Renal pelvis (tissue), 4 donors: Measurements from ENCODE around the gene ENTPD6. TPM values are rescaled to one million over a fixed set of nuclear protein-coding genes. Genes with fewer than 3 reads are reported as not detected.
"Not testable (repeated sequence)": the region's sequence is repeated elsewhere in the genome, so short reads cannot be mapped to it uniquely, and the experiment has no call there.

Experiments
- DNase-seq: peaks from one replicate; pipeline ENCODE4 v3.0.0-alpha.2; 2013
- polyA plus RNA-seq, 3 donors: library from polyadenylated mRNA; unstranded; fragments of 120-200 nt; gene quantifications; one replicate each; pipeline ENCODE4 v1.2.1, GENCODE V29; 2013; ENCODE audit not compliant: insufficient read length in 3 of 3

Gene ENTPD6
- polyA plus RNA-seq, 3 donors: 45.4 to 55.6 (median 51.1) TPM

DNA sequence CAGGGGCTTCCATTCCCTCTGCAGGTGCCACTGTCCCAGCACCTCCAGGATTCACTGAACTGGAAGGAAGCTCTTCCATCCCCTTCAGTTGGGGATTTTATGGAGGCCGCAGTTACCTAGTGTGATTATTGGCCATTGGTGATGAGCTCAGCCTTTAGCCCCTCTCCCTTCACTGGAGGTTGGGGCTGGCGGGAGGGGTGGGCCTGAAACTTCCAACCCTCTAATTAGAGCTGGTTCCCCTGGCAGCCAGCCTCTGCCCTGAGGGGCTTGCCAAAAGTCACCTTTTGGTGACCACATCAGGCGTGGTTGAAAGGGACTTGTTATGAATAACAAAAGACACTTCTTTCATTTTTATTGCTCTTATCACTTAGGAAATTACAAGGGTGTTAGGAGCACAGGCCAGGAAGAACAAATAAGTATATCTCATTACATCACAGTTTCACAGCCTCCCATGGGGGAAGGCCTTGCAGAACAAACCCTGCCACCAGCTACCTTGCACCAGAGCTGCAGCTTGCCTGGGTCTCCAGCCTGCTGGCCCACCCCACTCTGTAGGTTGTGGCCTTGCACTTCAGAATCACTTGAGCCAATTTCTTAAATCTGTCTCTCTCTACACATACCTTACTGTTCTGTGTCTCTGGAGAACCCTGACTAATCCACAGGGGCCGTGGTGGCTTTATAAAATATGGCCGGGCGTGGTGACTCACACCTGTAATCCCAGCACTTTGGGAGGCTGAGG is 57.3 kb downstream of the ENTPD6 start:
- DNase-seq: no peak

- no peak for DNase-seq
Observed at GRCh38 chr20:25253606-25254275, 58.2 kb downstream of the ENTPD6 start.

GRCh38 chr20:25254571-25254970 is 59.1 kb downstream of the ENTPD6 start:
- DNase-seq: no peak

- DNase-seq: no peak
Observed at GRCh38 chr20:25254986-25255680, 59.6 kb downstream of the ENTPD6 start.

GRCh38 chr20:25256226-25256859 is 60.8 kb downstream of the ENTPD6 start:
- no peak for DNase-seq

GRCh38 chr20:25257130-25257529 is 61.6 kb downstream of the ENTPD6 start:
- no peak for DNase-seq

DNA sequence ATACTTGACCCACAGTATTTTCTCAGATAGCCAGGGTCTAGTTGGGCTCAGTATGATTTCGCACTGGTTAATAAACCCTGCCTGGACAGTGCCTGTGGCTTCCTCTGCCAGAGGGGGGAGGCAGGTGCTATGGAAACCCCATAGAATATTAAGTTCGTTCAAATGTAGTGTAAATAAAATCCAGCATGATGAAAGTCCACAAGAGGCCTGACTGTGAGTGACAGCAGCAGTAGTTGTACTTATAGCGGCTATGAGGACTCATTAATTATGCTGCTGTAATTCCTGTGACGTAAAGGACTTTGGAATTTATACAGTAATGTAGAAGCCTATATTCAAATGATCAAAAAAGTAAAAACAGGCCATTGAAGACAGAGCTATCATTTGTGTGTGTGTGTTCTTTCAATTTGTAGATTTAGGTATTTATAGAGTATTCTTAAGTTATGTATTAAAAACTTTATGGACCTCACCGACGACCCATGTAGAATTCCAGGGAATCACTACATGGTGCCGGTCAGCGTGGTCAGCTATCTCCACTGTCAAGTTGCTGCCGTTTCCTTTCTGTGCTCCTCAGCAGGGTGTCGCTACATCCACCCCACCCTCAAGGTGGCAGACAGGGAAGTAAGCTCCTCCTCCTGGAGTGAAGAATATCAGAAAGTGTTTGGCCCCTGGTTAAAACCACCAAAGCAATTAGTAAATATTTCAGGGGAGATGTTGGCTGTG is 62.4 kb downstream of the ENTPD6 start:
- DNase-seq: no peak

DNA sequence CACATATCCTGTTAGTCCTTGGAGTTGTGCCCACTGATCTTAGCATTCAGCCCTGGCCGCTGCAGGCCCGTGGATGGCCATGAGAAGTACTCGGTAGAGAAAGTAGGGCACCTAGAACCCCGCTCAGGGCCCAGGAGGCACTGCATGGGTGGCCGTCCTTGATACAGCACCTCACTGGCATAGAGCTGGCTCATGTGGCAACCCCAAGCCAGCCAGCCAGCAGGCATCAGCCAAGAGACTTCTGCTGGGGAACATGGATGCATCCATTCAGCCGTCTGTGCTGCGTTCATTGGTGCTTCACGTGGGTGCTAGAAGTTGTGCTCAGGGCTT is 62.9 kb downstream of the ENTPD6 start:
- DNase-seq: no peak

- no peak for DNase-seq
Observed at GRCh38 chr20:25258828-25259227, 63.3 kb downstream of the ENTPD6 start.

- DNase-seq: no peak
Observed at GRCh38 chr20:25259358-25259757, 63.8 kb downstream of the ENTPD6 start.

DNA sequence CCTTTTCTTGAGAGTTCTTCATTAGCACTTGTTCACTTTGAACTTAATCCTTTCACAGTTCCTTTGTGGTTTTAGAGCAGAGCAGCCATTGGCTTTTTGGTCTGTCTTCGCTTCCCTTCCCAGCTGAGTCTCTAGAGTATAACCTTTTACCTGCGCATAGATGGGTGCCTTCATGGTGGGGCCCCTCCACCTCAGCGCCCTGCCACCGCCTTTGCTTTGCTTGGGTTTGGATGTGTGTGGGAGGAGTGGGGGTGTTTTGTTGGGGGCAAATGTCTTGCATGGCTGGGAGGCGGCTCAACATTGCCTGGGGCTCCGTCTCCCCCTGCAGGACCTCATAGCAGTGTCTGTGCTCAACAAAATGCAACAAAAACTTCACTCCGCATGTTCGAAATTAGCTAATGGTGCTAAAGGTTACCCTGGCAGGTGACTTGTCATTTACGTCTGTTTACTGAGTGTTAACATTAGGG is 64.3 kb downstream of the ENTPD6 start:
- DNase-seq: no peak

GRCh38 chr20:25260770-25261437 is 65.4 kb downstream of the ENTPD6 start:
- DNase-seq: not testable (repeated sequence)

DNA sequence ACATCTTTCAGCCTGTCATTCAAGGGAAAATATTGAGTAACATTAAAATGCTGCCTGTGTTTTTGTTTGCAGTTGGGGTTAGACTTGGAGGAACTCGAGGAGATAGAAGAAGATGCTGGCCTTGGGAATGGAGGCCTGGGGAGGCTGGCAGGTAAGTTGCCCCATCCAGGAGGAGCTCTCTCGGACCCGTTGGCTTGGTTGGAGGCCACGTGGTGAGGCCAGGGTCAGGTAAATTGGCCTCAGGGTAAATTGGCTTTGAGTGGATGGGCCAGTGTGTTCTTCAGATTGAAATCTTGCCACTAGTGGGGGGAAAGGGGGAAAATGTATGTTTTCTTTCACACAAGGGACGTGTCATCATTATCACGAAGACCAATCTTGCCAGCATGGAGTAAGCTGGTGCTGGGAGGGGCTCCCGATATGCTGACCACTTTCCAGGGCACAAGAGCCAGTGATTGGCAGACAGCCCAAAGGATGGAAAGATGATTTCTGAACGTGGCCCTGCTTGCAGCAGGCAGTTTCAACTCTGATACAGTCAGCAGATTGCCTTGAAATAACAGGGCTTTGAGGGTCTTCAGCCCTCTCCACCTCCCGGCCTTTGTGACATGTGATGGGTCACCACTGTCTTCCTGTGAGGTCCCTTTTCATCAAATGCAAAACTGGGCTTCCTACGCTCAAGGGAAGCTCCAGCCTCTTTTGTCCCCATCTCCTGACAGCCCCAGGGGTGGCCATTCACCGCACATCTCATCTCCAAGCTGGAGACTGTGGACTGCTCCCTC is 73.7 kb downstream of the ENTPD6 start:
- no peak for DNase-seq

- no peak for DNase-seq
Observed at GRCh38 chr20:25269833-25270170, 74.3 kb downstream of the ENTPD6 start.

GRCh38 chr20:25270829-25271251 is 75.3 kb downstream of the ENTPD6 start:
- no peak for DNase-seq

DNA sequence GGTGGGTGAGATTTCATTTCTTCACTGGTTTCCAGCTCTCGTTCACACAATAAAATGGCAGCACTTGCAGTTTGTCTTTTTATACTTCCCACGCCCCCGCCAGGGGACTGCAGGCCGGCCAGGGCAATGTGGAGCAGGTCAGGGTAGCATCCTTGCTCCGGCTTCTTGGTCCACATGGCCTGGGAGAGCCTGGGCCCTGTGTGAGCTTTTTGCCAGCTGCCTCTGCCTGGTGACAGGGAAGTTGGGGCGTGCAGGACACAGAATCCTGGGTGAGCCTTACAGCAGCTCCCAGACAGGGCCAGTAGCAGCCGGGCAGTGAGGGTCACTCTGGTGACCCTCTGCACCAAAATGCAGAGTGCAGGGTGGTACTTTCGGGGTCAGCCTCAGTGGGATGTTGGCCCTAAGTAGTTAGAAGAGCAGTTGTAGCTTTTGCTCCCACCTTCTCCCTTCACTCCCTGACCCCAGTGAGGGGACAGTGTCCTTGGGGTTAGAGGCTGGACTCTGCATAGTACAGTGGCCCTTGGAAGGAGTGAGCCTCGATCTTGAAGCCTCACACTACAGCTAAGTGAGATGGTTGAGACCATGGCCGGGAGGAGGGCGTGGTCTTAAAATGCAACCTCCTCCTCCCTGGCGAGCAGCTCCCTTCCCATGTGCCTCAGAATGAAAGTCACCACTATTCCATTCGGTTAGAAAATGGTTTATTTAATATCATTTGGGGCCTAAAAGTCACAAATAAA is 76.1 kb downstream of the ENTPD6 start:
- no peak for DNase-seq

- no peak for DNase-seq
Observed at GRCh38 chr20:25272223-25273000, 76.9 kb downstream of the ENTPD6 start.

- no peak for DNase-seq
Observed at GRCh38 chr20:25273046-25273445, 77.5 kb downstream of the ENTPD6 start.
